PC-9 (cell line): ENCODE results near the gene ENHO. TPM values are rescaled to one million over a fixed set of nuclear protein-coding genes. Genes with fewer than 3 reads are reported as not detected.

ENCODE experiments used
- BruUV-seq: library from RNA; stranded (reverse); fragments of 400-500 nt; replicated peaks from 2 replicates; lab custom pipeline; 2021; lab: Mats Ljungman, UMichigan
- CTCF ChIA-PET: fragments of 300-600 bp; sonication (Branson Sonifier 250); formaldehyde crosslinking; loops from one replicate; lab custom pipeline; 2022; ENCODE audit warnings: antibody characterized with exemption; lab: Charles Lee
- POLR2A ChIA-PET: fragments of 300-600 bp; sonication (Branson Sonifier 250); formaldehyde crosslinking; loops from one replicate; lab custom pipeline; 2022; ENCODE audit warnings: antibody characterized with exemption; ENCODE audit not compliant: unreplicated experiment; lab: Charles Lee
- DNase-seq, 2 experiments: peaks; one replicate each; pipeline versions ENCODE4 v3.0.0 to v3.0.0-alpha.2; 2015 to 2022; ENCODE audit warnings: mixed read lengths in 1 of 2
- H2AFZ ChIP-seq: fragments of 200-600 bp; sonication (generic); 2 replicates; pipeline ENCODE4 v1.8.1; 2017; ENCODE audit warnings: antibody characterized with exemption
- H3F3A ChIP-seq: fragments of 200-600 bp; sonication (generic); 2 replicates; pipeline ENCODE4 v1.8.1; 2017; ENCODE audit warnings: antibody characterized with exemption, mild to moderate bottlenecking, low read depth; ENCODE audit not compliant: insufficient read depth
- H3K27ac ChIP-seq: fragments of 200-600 bp; sonication (generic); 2 replicates; pipeline ENCODE4 v1.6.1; 2016; ENCODE audit warnings: mixed run types
- H3K27me3 ChIP-seq: fragments of 200-600 bp; sonication (generic); 2 replicates; pipeline ENCODE4 v1.6.1; 2016; ENCODE audit warnings: low read depth, mixed run types; ENCODE audit not compliant: insufficient read depth
- H3K36me3 ChIP-seq: fragments of 200-600 bp; sonication (generic); 2 replicates; pipeline ENCODE4 v1.6.1; 2016; ENCODE audit warnings: low read depth, mixed run types
- H3K4me1 ChIP-seq: fragments of 200-600 bp; sonication (generic); replicated peaks from 2 replicates; pipeline ENCODE4 v1.6.1; 2016; ENCODE audit warnings: mixed run types; ENCODE audit not compliant: insufficient read depth
- H3K4me2 ChIP-seq: fragments of 200-600 bp; sonication (generic); 2 replicates; pipeline ENCODE4 v1.6.1; 2017; ENCODE audit warnings: mixed run types
- H3K4me3 ChIP-seq: fragments of 200-600 bp; sonication (generic); 2 replicates; pipeline ENCODE4 v1.6.1; 2016; ENCODE audit warnings: mixed run types
- H3K79me2 ChIP-seq: fragments of 200-600 bp; sonication (generic); 2 replicates; pipeline ENCODE4 v1.6.1; 2017; ENCODE audit warnings: low read depth, mixed run types
- H3K9me2 ChIP-seq: fragments of 200-600 bp; sonication (generic); 2 replicates; pipeline ENCODE4 v1.8.1; 2017; ENCODE audit warnings: mild to moderate bottlenecking; ENCODE audit not compliant: insufficient read depth
- H3K9me3 ChIP-seq: fragments of 200-600 bp; sonication (generic); 2 replicates; pipeline ENCODE4 v1.8.1; 2016; ENCODE audit warnings: low read depth; ENCODE audit not compliant: insufficient read depth
- H4K20me1 ChIP-seq: fragments of 200-600 bp; sonication (generic); 2 replicates; pipeline ENCODE4 v1.8.1; 2017; ENCODE audit not compliant: insufficient read depth
- CTCF ChIP-seq: fragments of 200-600 bp; sonication (generic); conservative IDR thresholded peaks from 2 replicates; pipeline ENCODE4 v1.6.1; 2017; ENCODE audit warnings: mixed run types, antibody characterized with exemption, mild to moderate bottlenecking, moderate library complexity
- EZH2 ChIP-seq: fragments of 200-600 bp; sonication (generic); IDR thresholded peaks from 2 replicates; pipeline ENCODE4 v1.8.0; 2017; ENCODE audit warnings: antibody characterized with exemption, low read depth
- intact Hi-C: fragments of 100-400 bp; cut with micrococcal nuclease; formaldehyde crosslinking; loops from one replicate; pipeline ENCODE4 v1.10.0; 2022; ENCODE audit not compliant: unreplicated experiment
- total RNA-seq: library from RNA; stranded (reverse); gene quantifications from 2 replicates; pipeline ENCODE4 v1.2.3, GENCODE V29; 2021

The ENHO gene
- total RNA-seq, 1 experiment from 2014 or later = not detected

- TF ChIP-seq CTCF (no peak), EZH2 (no peak)
- Histone ChIP-seq H2AFZ (no peak overlapping the region), H3K36me3 (no peaks in the 10 kb centered on the region), H3K27me3 (peaks cover 60% of the 10 kb centered on the region), H3F3A (no peaks in the 10 kb centered on the region), H3K9me3 (no peaks in the 10 kb centered on the region), H3K9me2 (no peaks in the 10 kb centered on the region), H3K4me2 (no peak overlapping the region), H3K4me1 (no peaks in the 10 kb centered on the region), H3K4me3 (no peak overlapping the region), H4K20me1 (no peaks in the 10 kb centered on the region), H3K79me2 (no peaks in the 10 kb centered on the region), H3K27ac (no peak overlapping the region)
- intact Hi-C loops = no loop called here
- CTCF ChIA-PET = interaction anchor here (0.5 kb wide), 1 partner anchor 149 kb away, joined by 3 read pairs; no protein-coding TSS in a partner anchor
- BruUV-seq = no TSS peak
- POLR2A ChIA-PET = no interaction called here
- DNase-seq = no peak
Observed at GRCh38 chr9:34552986-34553385, 30.2 kb upstream of the ENHO start.

GRCh38 chr9:34552606-34552981 lies 29.8 kb upstream of the ENHO start:
- intact Hi-C loops = no loop called here
- Histone ChIP-seq H3K36me3 (no peaks in the 10 kb centered on the region), H3K27me3 (peaks cover 60% of the 10 kb centered on the region), H3F3A (no peaks in the 10 kb centered on the region), H3K9me2 (no peaks in the 10 kb centered on the region), H3K4me1 (no peaks in the 10 kb centered on the region), H3K4me3 (no peak overlapping the region), H3K9me3 (no peaks in the 10 kb centered on the region), H3K79me2 (no peaks in the 10 kb centered on the region), H2AFZ (no peak overlapping the region), H3K4me2 (no peak overlapping the region), H3K27ac (no peak overlapping the region), H4K20me1 (no peaks in the 10 kb centered on the region)
- ChIA-PET CTCF (interaction anchor here (0.5 kb wide), 1 partner anchor 149 kb away, joined by 3 read pairs; no protein-coding TSS in a partner anchor), POLR2A (no interaction called here)
- no TSS peak for BruUV-seq
- DNase-seq = no peak
- TF ChIP-seq CTCF (no peak), EZH2 (no peak)

GRCh38 chr9:34551751-34552605 lies 29.2 kb upstream of the ENHO start:
- ChIA-PET CTCF (no interaction called here), POLR2A (no interaction called here)
- Histone ChIP-seq H3K36me3 (no peaks in the 10 kb centered on the region), H3K4me2 (no peak overlapping the region), H4K20me1 (no peaks in the 10 kb centered on the region), H2AFZ (no peak overlapping the region), H3K9me2 (no peaks in the 10 kb centered on the region), H3K4me3 (no peak overlapping the region), H3K9me3 (no peaks in the 10 kb centered on the region), H3K27ac (no peak overlapping the region), H3K27me3 (peaks cover 60% of the 10 kb centered on the region), H3K79me2 (no peaks in the 10 kb centered on the region), H3F3A (no peaks in the 10 kb centered on the region), H3K4me1 (no peaks in the 10 kb centered on the region)
- no peak for TF ChIP-seq EZH2
- TF ChIP-seq CTCF = no peak
- DNase-seq = no peak
- intact Hi-C loops = no loop called here
- BruUV-seq = no TSS peak
